OCI-LY1 (cell line): ENCODE measurements around the gene GPX5.

Experiments used
- H2AFZ ChIP-seq: fragments of 200-600 bp; sonication (generic), shearing (Covaris generic); 2 replicates; pipeline ENCODE4 v1.6.0; 2014; ENCODE audit warnings: antibody characterized with exemption, mild to moderate bottlenecking, low read length
- H3F3A ChIP-seq: fragments of 200-600 bp; sonication (generic), shearing (Covaris generic); 2 replicates; pipeline ENCODE4 v1.6.0; 2014; ENCODE audit warnings: mild to moderate bottlenecking, antibody characterized with exemption, low read length, moderate library complexity; ENCODE audit not compliant: insufficient read depth
- H3K27ac ChIP-seq: fragments of 200-600 bp; sonication (generic); 2 replicates; pipeline ENCODE4 v1.5.1; 2014; ENCODE audit warnings: low read length, mixed run types, mild to moderate bottlenecking, low read depth; ENCODE audit not compliant: poor library complexity, severe bottlenecking
- H3K27me3 ChIP-seq: fragments of 200-600 bp; sonication (generic); 2 replicates; pipeline ENCODE4 v1.6.0; 2014; ENCODE audit warnings: antibody characterized with exemption, mild to moderate bottlenecking, low read length, moderate library complexity; ENCODE audit not compliant: insufficient read depth
- H3K36me3 ChIP-seq: fragments of 200-600 bp; sonication (generic); 2 replicates; pipeline ENCODE4 v1.6.1; 2014; ENCODE audit warnings: mild to moderate bottlenecking, antibody characterized with exemption, low read length, moderate library complexity, mixed read lengths; ENCODE audit not compliant: insufficient read depth
- H3K4me1 ChIP-seq: fragments of 200-600 bp; sonication (generic); 2 replicates; pipeline ENCODE4 v1.5.1; 2014; ENCODE audit warnings: mild to moderate bottlenecking, low read length, moderate library complexity; ENCODE audit not compliant: insufficient read depth, severe bottlenecking
- H3K4me2 ChIP-seq: fragments of 200-600 bp; sonication (generic), shearing (Covaris generic); 2 replicates; pipeline ENCODE4 v1.6.1; 2014; ENCODE audit warnings: low read length
- H3K4me3 ChIP-seq: fragments of 200-600 bp; sonication (generic); 2 replicates; pipeline ENCODE4 v1.5.1; 2014; ENCODE audit warnings: low read length, low read depth, mild to moderate bottlenecking, mixed read lengths; ENCODE audit not compliant: poor library complexity, severe bottlenecking
- H3K79me2 ChIP-seq: fragments of 200-600 bp; shearing (Covaris generic); 2 replicates; pipeline ENCODE4 v1.6.1; 2016; ENCODE audit warnings: mixed run types, low read length, mixed read lengths; ENCODE audit not compliant: insufficient read depth
- H3K9ac ChIP-seq: fragments of 200-600 bp; sonication (generic), shearing (Covaris generic); 2 replicates; pipeline ENCODE4 v1.6.1; 2014; ENCODE audit warnings: mild to moderate bottlenecking, low read length, mixed read lengths
- H3K9me2 ChIP-seq: fragments of 200-600 bp; sonication (generic), shearing (Covaris generic); 2 replicates; pipeline ENCODE4 v1.6.1; 2014; ENCODE audit warnings: low read depth, mild to moderate bottlenecking, low read length, mixed read lengths
- H3K9me3 ChIP-seq: fragments of 200-600 bp; shearing (Covaris generic); 2 replicates; pipeline ENCODE4 v1.6.1; 2014; ENCODE audit warnings: low read length, mixed read lengths
- H4K20me1 ChIP-seq: fragments of 200-600 bp; sonication (generic), shearing (Covaris generic); 2 replicates; pipeline ENCODE4 v1.6.0; 2016; ENCODE audit warnings: mild to moderate bottlenecking, low read length; ENCODE audit not compliant: insufficient read depth
- EZH2 ChIP-seq: fragments of 200-600 bp; sonication (generic), shearing (Covaris generic); IDR thresholded peaks from 2 replicates; pipeline ENCODE4 v1.8.0; 2017; ENCODE audit warnings: borderline replicate concordance, mixed run types, mild to moderate bottlenecking, antibody characterized with exemption, low read length, moderate library complexity, mixed read lengths
- TF ChIP-seq, protein P1 (sequence below): fragments of 200-600 bp; sonication (generic), shearing (Covaris generic); IDR thresholded peaks from 2 replicates; pipeline ENCODE4 v1.5.1; 2017; ENCODE audit warnings: mild to moderate bottlenecking, antibody characterized with exemption, low read length, moderate library complexity, mixed read lengths

GPX5 gene, protein sequence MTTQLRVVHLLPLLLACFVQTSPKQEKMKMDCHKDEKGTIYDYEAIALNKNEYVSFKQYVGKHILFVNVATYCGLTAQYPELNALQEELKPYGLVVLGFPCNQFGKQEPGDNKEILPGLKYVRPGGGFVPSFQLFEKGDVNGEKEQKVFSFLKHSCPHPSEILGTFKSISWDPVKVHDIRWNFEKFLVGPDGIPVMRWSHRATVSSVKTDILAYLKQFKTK

DNA sequence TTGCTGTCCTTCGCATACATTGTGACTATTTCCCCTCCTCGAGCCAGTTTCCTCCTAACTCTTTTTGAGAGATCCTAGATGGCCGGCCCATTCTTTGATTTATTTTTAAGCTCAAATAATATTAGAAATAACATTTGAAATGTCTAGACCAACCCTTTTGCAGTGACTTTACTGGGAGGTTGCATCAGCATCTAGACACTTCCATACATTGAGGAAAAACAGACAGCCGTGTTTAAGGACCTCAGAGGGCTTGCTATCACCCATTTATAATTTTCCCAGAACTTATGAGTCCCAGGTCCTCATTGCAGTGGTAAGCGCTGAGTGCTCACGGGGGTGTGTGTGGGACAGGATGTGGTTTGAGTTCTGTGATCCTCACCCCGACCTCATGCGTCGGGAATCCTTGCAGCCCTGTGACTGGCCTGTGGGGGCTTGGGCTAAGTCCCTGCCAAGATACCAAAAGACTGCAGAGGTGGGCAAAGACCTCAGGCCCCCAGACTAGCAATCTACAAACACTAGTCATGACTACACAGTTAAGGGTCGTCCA lies at the start of gene GPX5:
GPX5 (plus strand) TSS at position 386 of the 544 bp plus-strand sequence; CDS start at position 519, 133 bp downstream.
- no peak within 1 kb of the TSS for H3K4me3 ChIP-seq
- H4K20me1 ChIP-seq = no peaks in the 10 kb centered on the region
- no peaks in the 10 kb centered on the region for H3K36me3 ChIP-seq
- H3F3A ChIP-seq = no peaks in the 10 kb centered on the region
- no peaks in the 10 kb centered on the region for H3K9me2 ChIP-seq
- no peaks in the 10 kb centered on the region for H3K4me1 ChIP-seq
- no peaks in the 10 kb centered on the region for H3K27me3 ChIP-seq
- TF ChIP-seq EZH2 = no peak
- TF ChIP-seq, protein P1, sequence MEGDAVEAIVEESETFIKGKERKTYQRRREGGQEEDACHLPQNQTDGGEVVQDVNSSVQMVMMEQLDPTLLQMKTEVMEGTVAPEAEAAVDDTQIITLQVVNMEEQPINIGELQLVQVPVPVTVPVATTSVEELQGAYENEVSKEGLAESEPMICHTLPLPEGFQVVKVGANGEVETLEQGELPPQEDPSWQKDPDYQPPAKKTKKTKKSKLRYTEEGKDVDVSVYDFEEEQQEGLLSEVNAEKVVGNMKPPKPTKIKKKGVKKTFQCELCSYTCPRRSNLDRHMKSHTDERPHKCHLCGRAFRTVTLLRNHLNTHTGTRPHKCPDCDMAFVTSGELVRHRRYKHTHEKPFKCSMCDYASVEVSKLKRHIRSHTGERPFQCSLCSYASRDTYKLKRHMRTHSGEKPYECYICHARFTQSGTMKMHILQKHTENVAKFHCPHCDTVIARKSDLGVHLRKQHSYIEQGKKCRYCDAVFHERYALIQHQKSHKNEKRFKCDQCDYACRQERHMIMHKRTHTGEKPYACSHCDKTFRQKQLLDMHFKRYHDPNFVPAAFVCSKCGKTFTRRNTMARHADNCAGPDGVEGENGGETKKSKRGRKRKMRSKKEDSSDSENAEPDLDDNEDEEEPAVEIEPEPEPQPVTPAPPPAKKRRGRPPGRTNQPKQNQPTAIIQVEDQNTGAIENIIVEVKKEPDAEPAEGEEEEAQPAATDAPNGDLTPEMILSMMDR = no peak
- H3K9ac ChIP-seq = no peak within 1 kb of the TSS
- no peak within 1 kb of the TSS for H3K4me2 ChIP-seq
- no peak within 1 kb of the TSS for H3K27ac ChIP-seq
- no peaks in the 10 kb centered on the region for H3K79me2 ChIP-seq
- no peaks in the 10 kb centered on the region for H3K9me3 ChIP-seq
- no peak within 1 kb of the TSS for H2AFZ ChIP-seq

DNA sequence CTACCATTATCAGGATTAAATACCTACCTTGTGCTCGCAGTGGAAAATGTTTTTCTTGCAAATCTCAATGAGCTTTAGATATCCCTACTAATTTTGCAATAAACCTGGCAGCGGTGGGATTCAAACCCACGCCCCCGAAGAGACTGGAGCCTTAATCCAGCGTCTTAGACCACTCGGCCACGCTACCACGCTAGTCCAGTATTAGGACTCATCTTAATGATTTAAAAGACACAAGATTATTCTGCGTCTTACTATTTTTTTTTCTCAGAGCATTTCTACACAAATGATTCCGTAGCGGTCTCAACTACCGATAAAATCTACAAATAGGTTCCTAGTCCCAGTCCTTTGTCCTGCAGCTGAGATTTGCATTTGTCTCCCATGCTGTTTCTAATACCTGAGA lies 47.2 kb upstream of the GPX5 start:
- H3K4me3 ChIP-seq = no peak overlapping the region
- H2AFZ ChIP-seq = no peak overlapping the region
- no peaks in the 10 kb centered on the region for H3K9me3 ChIP-seq
- no peak overlapping the region for H3K4me2 ChIP-seq
- H3F3A ChIP-seq = no peaks in the 10 kb centered on the region
- no peaks in the 10 kb centered on the region for H3K4me1 ChIP-seq
- no peaks in the 10 kb centered on the region for H3K27me3 ChIP-seq
- no peaks in the 10 kb centered on the region for H3K36me3 ChIP-seq
- H3K9ac ChIP-seq = no peak overlapping the region
- no peaks in the 10 kb centered on the region for H3K79me2 ChIP-seq
- H3K27ac ChIP-seq = no peak overlapping the region
- no peaks in the 10 kb centered on the region for H4K20me1 ChIP-seq
- H3K9me2 ChIP-seq = no peaks in the 10 kb centered on the region
- TF ChIP-seq EZH2 = no peak
- TF ChIP-seq, protein P1 = no peak

DNA sequence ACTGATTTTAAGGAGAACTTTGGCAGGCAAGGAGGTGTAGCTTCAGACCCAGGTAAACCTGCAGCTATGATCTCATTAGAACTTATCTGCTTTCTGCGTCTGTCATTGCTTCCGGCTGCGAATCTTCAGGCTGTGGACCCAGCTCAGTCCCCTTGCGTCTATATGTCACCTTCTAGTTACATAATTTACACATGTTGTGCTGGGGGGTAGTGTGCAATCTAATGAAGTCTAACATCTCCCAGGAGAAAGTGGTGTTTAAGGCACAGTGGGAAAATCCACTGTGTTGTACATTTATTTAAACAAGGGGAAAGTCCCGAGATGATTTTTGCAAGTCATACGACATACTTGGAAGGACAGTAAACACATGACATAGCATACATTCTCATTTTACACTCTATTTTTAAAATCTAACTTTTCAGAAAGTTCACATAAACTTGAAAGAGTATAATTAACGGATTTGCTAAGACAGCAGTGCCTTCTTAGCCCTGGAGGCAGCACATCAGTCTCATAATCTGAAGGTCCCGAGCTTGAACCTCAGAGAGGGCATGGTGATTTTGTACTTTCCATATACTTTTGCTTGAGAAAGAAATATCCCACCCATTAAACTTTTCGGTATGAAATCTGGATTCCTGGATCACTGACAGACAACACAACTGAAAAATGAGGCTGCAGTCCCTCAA lies 45.3 kb upstream of the GPX5 start:
- Histone ChIP-seq H3K27ac (no peak overlapping the region), H3F3A (no peaks in the 10 kb centered on the region), H3K36me3 (no peaks in the 10 kb centered on the region), H3K4me1 (no peaks in the 10 kb centered on the region), H3K4me2 (no peak overlapping the region), H3K9me2 (no peaks in the 10 kb centered on the region), H3K4me3 (no peak overlapping the region), H4K20me1 (no peaks in the 10 kb centered on the region), H3K9me3 (no peaks in the 10 kb centered on the region), H3K9ac (no peak overlapping the region), H2AFZ (no peak overlapping the region), H3K27me3 (no peaks in the 10 kb centered on the region; the same call in 1 of the 2 replicates), H3K79me2 (no peaks in the 10 kb centered on the region)
- TF ChIP-seq, protein P1 = no peak
- TF ChIP-seq EZH2 = no peak
